GM10266 (cell line): Measurements from ENCODE around the gene CCDC57.
"Not testable (repeated sequence)": the region's sequence is repeated elsewhere in the genome, so short reads cannot be mapped to it uniquely, and the experiment has no call there.

Experiments used
- DNase-seq: peaks from one replicate; pipeline ENCODE4 v3.0.0; 2012; ENCODE audit errors: extremely low spot score
- CTCF ChIP-seq: IDR thresholded peaks from 2 replicates; pipeline ENCODE4 v1.5.1; 2012; ENCODE audit warnings: mild to moderate bottlenecking, low read depth; ENCODE audit not compliant: control insufficient read depth, insufficient read depth; ENCODE audit errors: missing control alignments

CCDC57 gene

GRCh38 chr17:82255402-82255972 is 42.8 kb upstream of the CCDC57 start:
- DNase-seq, result no peak
- no peak for TF ChIP-seq CTCF

- not testable (repeated sequence) for DNase-seq
Measured at GRCh38 chr17:82254746-82255145, 42.1 kb upstream of the CCDC57 start.

- not testable (repeated sequence) for DNase-seq
Measured at GRCh38 chr17:82254096-82254495, 41.5 kb upstream of the CCDC57 start.

DNA sequence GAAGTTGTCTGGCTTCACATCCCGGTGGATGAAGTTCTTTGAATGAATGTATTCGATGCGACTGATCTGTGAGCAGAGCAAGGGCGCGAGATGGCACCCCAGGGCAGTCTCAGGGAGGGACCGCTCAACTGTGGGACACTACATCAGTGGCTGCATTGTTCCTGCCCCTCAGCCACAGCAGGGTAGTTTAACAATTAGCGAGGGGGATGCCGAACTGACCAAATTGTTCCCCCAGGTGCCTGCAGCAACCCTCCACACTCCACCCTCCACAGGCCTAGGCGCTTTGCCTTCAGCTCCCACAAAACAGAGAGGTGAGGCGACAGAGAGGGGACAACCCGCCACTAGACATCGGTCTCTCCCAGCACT is 40.5 kb upstream of the CCDC57 start:
- no peak for DNase-seq
- no peak for TF ChIP-seq CTCF

GRCh38 chr17:82252511-82253178 is 40.0 kb upstream of the CCDC57 start:
- TF ChIP-seq CTCF, result no peak
- DNase-seq, result no peak

DNA sequence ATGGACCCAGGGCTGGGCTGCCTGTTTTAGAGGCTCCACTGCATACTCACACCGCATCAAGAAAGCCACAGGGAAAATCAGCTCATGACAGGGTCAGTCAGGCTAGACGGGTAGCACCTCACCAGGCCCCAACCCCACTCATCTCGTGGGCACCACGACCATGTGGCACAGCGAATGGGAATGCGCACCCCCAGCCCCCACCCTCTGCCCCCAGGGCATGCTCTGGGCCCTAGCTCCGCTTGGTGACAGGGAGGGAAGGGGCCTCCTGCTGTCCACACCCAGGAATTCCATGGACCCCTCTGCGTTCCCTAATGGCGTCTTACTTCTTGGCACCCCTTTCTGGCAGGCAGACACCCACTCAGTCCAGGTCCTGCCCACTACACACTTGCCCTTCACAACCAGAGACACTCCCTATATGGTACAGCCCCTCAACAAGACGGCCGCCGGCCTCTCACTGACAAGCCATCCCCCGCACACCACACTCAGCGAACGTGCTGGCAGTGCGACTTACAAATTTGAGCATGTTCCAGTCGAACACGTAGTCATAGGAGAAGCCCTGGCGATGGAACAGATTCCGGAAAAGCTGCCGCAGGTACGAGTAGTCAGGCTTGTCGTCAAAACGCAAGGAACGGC is 38.3 kb upstream of the CCDC57 start:
- DNase-seq, result no peak
- no peak for TF ChIP-seq CTCF

DNA sequence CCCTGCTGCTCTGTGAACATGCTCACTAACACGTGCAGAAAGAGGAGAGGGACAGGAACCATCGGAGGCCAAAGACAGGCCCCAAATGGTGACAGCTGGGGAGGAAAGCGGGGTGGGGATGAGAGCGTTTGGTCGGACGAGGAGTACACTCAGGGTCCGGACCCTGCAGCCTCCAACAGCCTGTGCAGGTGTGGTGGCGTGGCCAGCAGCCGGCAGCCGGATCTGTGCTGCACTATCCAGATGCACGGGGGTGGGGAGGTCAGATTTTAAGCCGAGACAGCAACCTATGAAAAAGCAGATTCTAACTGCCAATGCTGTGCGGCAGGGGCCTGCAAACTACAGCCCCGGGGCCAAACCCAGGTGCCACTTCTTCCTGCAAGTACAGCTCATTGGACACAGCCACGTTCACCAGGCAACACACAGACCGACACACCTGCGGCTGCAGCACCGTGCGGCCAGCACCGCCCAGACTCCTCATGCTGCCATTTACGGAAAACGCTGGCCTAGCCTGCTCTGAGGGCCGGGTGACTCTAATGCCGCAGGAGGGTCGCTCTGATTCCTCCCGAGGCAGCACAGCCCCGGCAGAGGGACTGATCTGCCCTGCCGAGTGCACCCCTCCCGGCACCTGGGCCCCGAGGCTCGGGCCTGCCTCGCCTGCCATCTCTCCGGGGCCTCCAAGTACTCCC is 37.4 kb upstream of the CCDC57 start:
- no peak for TF ChIP-seq CTCF
- DNase-seq, result no peak
